GM18505 (cell line): ENCODE data around the gene CYP2C19.
"Not testable (repeated sequence)": the region's sequence is repeated elsewhere in the genome, so short reads cannot be mapped to it uniquely, and the experiment has no call there.

Experiments used
- ATAC-seq: cut with Tn5 transposase; IDR thresholded peaks from one replicate; pipeline ENCODE4 v1.9.1; 2021; ENCODE audit not compliant: unreplicated experiment
- POLR2A ChIP-seq: IDR thresholded peaks from 4 replicates; pipeline ENCODE4 v1.6.1; 2011; ENCODE audit warnings: borderline replicate concordance; ENCODE audit not compliant: insufficient read depth, insufficient read length; ENCODE audit errors: extremely low read depth

Gene CYP2C19

DNA sequence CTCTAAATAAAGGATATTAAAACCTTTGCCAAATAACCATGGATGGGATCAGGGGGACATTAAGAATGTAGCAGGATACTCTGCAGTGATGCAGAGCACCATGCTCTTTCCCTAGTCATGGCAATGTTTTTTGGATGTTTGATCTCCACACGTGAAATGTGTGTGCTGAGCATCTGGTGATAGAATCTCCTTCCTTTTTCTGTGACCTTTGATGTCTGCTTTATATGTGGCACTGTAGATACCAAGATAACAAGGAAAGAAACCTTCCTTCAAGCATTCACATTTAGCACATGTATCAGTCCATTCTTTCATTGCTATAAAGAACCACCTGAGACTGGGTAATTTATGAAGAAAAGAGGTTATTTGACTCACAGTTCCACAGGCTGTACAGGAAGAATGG lies 88.3 kb downstream of the CYP2C19 start:
- TF ChIP-seq POLR2A, result no peak
- ATAC-seq, result no peak

GRCh38 chr10:94851263-94851662 lies 88.8 kb downstream of the CYP2C19 start:
- no peak for TF ChIP-seq POLR2A
- ATAC-seq, result no peak

DNA sequence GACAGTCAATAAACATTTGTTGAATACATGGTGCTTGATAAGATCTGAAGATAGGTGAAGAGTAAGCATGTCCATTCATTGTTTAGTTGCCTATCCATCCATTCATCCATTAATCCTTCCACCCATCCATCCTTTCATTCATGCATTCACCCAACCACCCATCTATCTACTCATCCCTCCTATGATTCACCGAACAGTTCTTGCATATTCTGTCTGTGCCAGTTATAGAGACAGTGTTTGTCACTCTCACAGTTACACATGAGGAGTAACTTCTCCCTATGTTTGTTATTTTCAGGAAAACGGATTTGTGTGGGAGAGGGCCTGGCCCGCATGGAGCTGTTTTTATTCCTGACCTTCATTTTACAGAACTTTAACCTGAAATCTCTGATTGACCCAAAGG lies 90.0 kb downstream of the CYP2C19 start:
- TF ChIP-seq POLR2A, result no peak
- no peak for ATAC-seq

- ATAC-seq, result no peak
- TF ChIP-seq POLR2A, result no peak
These were observed 90.6 kb downstream of the CYP2C19 start for GRCh38 chr10:94853065-94853464.

GRCh38 chr10:94858005-94858404 lies 95.5 kb downstream of the CYP2C19 start:
- TF ChIP-seq POLR2A, result no peak
- no peak for ATAC-seq

GRCh38 chr10:94859086-94859485 lies 96.6 kb downstream of the CYP2C19 start:
- no peak for TF ChIP-seq POLR2A
- ATAC-seq, result no peak

DNA sequence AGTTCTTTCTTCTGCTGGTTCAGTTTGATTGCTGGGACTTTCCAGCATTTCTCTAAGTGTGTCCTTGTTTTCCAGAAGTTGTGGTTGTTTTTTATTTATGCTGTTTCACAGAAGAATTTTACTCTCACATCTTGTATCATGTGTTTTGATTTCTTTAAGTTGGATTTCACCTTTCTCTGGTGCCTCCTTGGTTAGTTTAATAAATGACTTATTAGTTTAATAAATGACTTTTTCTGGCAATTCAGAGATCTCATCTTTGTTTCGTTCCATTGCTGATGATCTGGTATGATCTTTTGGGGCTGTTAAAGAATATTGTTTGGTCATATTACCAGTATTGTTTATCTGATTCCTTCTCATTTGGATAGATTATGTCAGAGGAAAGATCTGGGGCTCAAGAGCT lies 116.2 kb downstream of the CYP2C19 start:
- no peak for TF ChIP-seq POLR2A
- no peak for ATAC-seq

GRCh38 chr10:94879214-94879613 lies 116.7 kb downstream of the CYP2C19 start:
- ATAC-seq, result no peak
- no peak for TF ChIP-seq POLR2A

GRCh38 chr10:94889123-94889522 lies 126.6 kb downstream of the CYP2C19 start:
- TF ChIP-seq POLR2A, result no peak
- ATAC-seq, result no peak

GRCh38 chr10:94890264-94891022 lies 128.0 kb downstream of the CYP2C19 start:
- ATAC-seq, result no peak
- no peak for TF ChIP-seq POLR2A

- ATAC-seq, result not testable (repeated sequence)
These were observed 135.9 kb downstream of the CYP2C19 start for GRCh38 chr10:94898414-94898813.

- no peak for ATAC-seq
- TF ChIP-seq POLR2A, result no peak
These were observed 139.6 kb downstream of the CYP2C19 start for GRCh38 chr10:94902080-94902479.

DNA sequence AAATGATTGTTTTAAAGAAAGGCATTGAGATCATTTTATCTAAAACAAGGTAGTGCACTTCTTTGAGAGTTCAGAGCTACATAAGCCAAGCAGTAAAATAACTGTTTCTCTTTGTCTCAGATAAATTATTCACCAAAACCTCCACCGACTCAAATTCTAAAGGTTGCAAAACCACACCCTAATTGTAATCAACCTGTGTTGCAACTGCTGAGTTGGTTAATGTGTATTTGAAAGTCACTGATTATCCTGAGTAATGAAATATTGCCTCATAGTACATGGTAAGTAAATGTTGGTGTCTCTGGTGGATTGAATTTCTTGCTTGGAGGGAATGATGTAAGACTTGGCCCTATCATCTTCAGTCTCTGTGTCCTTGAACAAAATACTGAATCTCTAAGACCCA lies 140.1 kb downstream of the CYP2C19 start:
- no peak for TF ChIP-seq POLR2A
- ATAC-seq, result no peak
